Common myeloid progenitor, CD34-positive (primary cell): Measurements from ENCODE around the gene IPPK.

Source experiments
- CTCF ChIA-PET: fragments of 350-600 bp; sonication (Branson Sonifier 250); formaldehyde crosslinking; loops from one replicate; lab custom pipeline; 2021; ENCODE audit warnings: antibody characterized with exemption; lab: Charles Lee
- POLR2A ChIA-PET: fragments of 350-600 bp; sonication (Branson Sonifier 250); formaldehyde crosslinking; loops from one replicate; lab custom pipeline; 2021; ENCODE audit warnings: antibody characterized with exemption; lab: Charles Lee
- DNase-seq, 3 donors: peaks; one replicate each; pipeline versions ENCODE4 v3.0.0 to v3.0.0-alpha.2; 2013
- H3K27ac ChIP-seq, 2 experiments: 1 replicate in 1 of 2; 2 replicates in 1 of 2; pipeline ENCODE4 v1.7.0; 2013; ENCODE audit warnings: inconsistent platforms in 2 of 2, low read length in 2 of 2, mild to moderate bottlenecking in 2 of 2, low read depth in 1 of 2, moderate library complexity in 1 of 2; ENCODE audit not compliant: severe bottlenecking in 2 of 2, insufficient read depth in 1 of 2, poor library complexity in 1 of 2
- H3K27me3 ChIP-seq, 5 experiments: replicated peaks in 2 of 5; 1 replicate in 3 of 5; 2 replicates in 2 of 5; pipeline versions ENCODE4 v1.6.1 to v1.7.0; 2013; ENCODE audit warnings: low read length in 4 of 5, mild to moderate bottlenecking in 2 of 5, moderate library complexity in 2 of 5, inconsistent platforms in 1 of 5; ENCODE audit not compliant: insufficient read depth in 5 of 5, control insufficient read depth in 4 of 5
- H3K36me3 ChIP-seq, 4 experiments: 1 replicate in 2 of 4; 2 replicates in 2 of 4; pipeline versions ENCODE4 v1.6.1 to v1.7.0; 2013; ENCODE audit warnings: low read length in 3 of 4, control low read depth in 1 of 4, mild to moderate bottlenecking in 1 of 4; ENCODE audit not compliant: control insufficient read depth in 4 of 4, insufficient read depth in 4 of 4
- H3K4me1 ChIP-seq, 4 experiments: 1 replicate in 3 of 4; 2 replicates in 1 of 4; pipeline versions ENCODE4 v1.6.1 to v1.7.1; 2013; ENCODE audit warnings: low read length in 3 of 4, mild to moderate bottlenecking in 3 of 4, control low read depth in 1 of 4, inconsistent platforms in 1 of 4, moderate library complexity in 1 of 4; ENCODE audit not compliant: control insufficient read depth in 4 of 4, insufficient read depth in 4 of 4; ENCODE audit errors: control extremely low read depth in 1 of 4
- H3K4me3 ChIP-seq, 7 experiments: 1 replicate in 4 of 7; 2 replicates in 3 of 7; pipeline versions ENCODE4 v1.5.1 to v1.7.0; 2013; ENCODE audit warnings: mild to moderate bottlenecking in 7 of 7, low read length in 6 of 7, moderate library complexity in 6 of 7, inconsistent platforms in 2 of 7, low read depth in 2 of 7, control low read depth in 1 of 7; ENCODE audit not compliant: insufficient read depth in 4 of 7, control insufficient read depth in 1 of 7; ENCODE audit errors: extremely low read depth in 1 of 7
- H3K9me3 ChIP-seq, 5 experiments: 1 replicate in 4 of 5; 2 replicates in 1 of 5; pipeline versions ENCODE4 v1.6.1 to v1.7.1; 2013; ENCODE audit warnings: low read length in 4 of 5, mild to moderate bottlenecking in 2 of 5, inconsistent platforms in 1 of 5, low read depth in 1 of 5, moderate library complexity in 1 of 5; ENCODE audit not compliant: control insufficient read depth in 4 of 5, insufficient read depth in 2 of 5; ENCODE audit errors: control extremely low read depth in 1 of 5
- WGBS: methylation state at CpG from one replicate; pipeline ENCODE4 v1.1.5; 2013; ENCODE audit not compliant: insufficient coverage; 5-methylcytosine and 5-hydroxymethylcytosine counted together

Gene IPPK

GRCh38 chr9:92613268-92614122 lies 56.4 kb downstream of the IPPK start:
- no peak overlapping the region for H3K4me3 ChIP-seq
- no peak for DNase-seq
- CTCF ChIA-PET = no interaction called here
- no peaks in the 10 kb centered on the region for H3K4me1 ChIP-seq
- H3K9me3 ChIP-seq = no peaks in the 10 kb centered on the region
- 97% methylated on average over 16 of the region's 23 CpGs for WGBS
- peaks cover 5 to 67% (median 54%) of the 10 kb centered on the region in 4 experiments for H3K36me3 ChIP-seq
- POLR2A ChIA-PET = no interaction called here
- H3K27ac ChIP-seq = no peak overlapping the region
- no peaks in the 10 kb centered on the region for H3K27me3 ChIP-seq

GRCh38 chr9:92612816-92613215 lies 57.1 kb downstream of the IPPK start:
- CTCF ChIA-PET = interaction anchor here (1.3 kb wide), 1 partner anchor 8 kb away, joined by 3 read pairs; no protein-coding TSS in a partner anchor
- Histone ChIP-seq H3K27ac (no peak overlapping the region), H3K4me1 (no peaks in the 10 kb centered on the region), H3K9me3 (no peaks in the 10 kb centered on the region), H3K36me3 (peaks cover 5 to 61% (median 48%) of the 10 kb centered on the region in 4 experiments), H3K27me3 (no peaks in the 10 kb centered on the region), H3K4me3 (no peak overlapping the region)
- POLR2A ChIA-PET = no interaction called here
- no peak for DNase-seq
- WGBS = 97% methylated on average over 9 of the region's 11 CpGs

- H3K9me3 ChIP-seq = no peaks in the 10 kb centered on the region
- H3K4me1 ChIP-seq = no peaks in the 10 kb centered on the region
- 96% methylated on average over 3 of the region's 5 CpGs for WGBS
- no peak overlapping the region for H3K27ac ChIP-seq
- DNase-seq = no peak
- H3K36me3 ChIP-seq = peaks cover 5 to 56% (median 43%) of the 10 kb centered on the region in 4 experiments
- no peak overlapping the region for H3K4me3 ChIP-seq
- no peaks in the 10 kb centered on the region for H3K27me3 ChIP-seq
- CTCF ChIA-PET = interaction anchor here (1.3 kb wide), 1 partner anchor 8 kb away, joined by 3 read pairs; no protein-coding TSS in a partner anchor
- POLR2A ChIA-PET = no interaction called here
These were observed 57.6 kb downstream of the IPPK start for GRCh38 chr9:92612292-92612691.

GRCh38 chr9:92611621-92612285 lies 58.2 kb downstream of the IPPK start:
- POLR2A ChIA-PET = no interaction called here
- peaks cover 5 to 51% (median 38%) of the 10 kb centered on the region in 4 experiments for H3K36me3 ChIP-seq
- no peak for DNase-seq
- CTCF ChIA-PET = interaction anchor here (1.3 kb wide), 1 partner anchor 9 kb away, joined by 3 read pairs; no protein-coding TSS in a partner anchor
- no peaks in the 10 kb centered on the region for H3K4me1 ChIP-seq
- WGBS = 99% methylated on average over 10 of the region's 10 CpGs
- H3K27ac ChIP-seq = no peak overlapping the region
- no peaks in the 10 kb centered on the region for H3K27me3 ChIP-seq
- no peaks in the 10 kb centered on the region for H3K9me3 ChIP-seq
- no peak overlapping the region for H3K4me3 ChIP-seq

GRCh38 chr9:92610470-92611420 lies 59.2 kb downstream of the IPPK start:
- 98% methylated on average over 28 of the region's 32 CpGs for WGBS
- no peak for DNase-seq
- Histone ChIP-seq H3K27me3 (no peaks in the 10 kb centered on the region), H3K4me3 (no peak overlapping the region), H3K4me1 (no peaks in the 10 kb centered on the region), H3K27ac (no peak overlapping the region), H3K36me3 (peaks cover 5 to 43% (median 31%) of the 10 kb centered on the region in 4 experiments), H3K9me3 (peaks cover 0 to 3% (median 0%) of the 10 kb centered on the region in 5 experiments)
- ChIA-PET CTCF (interaction anchor here (1.0 kb wide), 1 partner anchor 52 kb away, joined by 3 read pairs; no protein-coding TSS in a partner anchor), POLR2A (no interaction called here)

- 96% methylated on average over 8 of the region's 11 CpGs for WGBS
These were observed 61.0 kb downstream of the IPPK start for GRCh38 chr9:92608909-92609445.

More at GRCh38 chr9:92608909-92609445, 61.0 kb downstream of the IPPK start:
- DNase-seq = no peak
- H3K36me3 ChIP-seq = peaks cover 3 to 27% (median 20%) of the 10 kb centered on the region in 4 experiments
- no peaks in the 10 kb centered on the region for H3K4me1 ChIP-seq
- no peak overlapping the region for H3K4me3 ChIP-seq
- H3K27me3 ChIP-seq = no peaks in the 10 kb centered on the region
- ChIA-PET CTCF (no interaction called here), POLR2A (no interaction called here)
- peaks cover under 1 to 15% (median 6%) of the 10 kb centered on the region in 5 experiments for H3K9me3 ChIP-seq
- H3K27ac ChIP-seq = no peak overlapping the region
